ENCODE results near the gene DYNLT4.
"Not testable (repeated sequence)": the region's sequence is repeated elsewhere in the genome, so short reads cannot be mapped to it uniquely, and the experiment has no call there.

DYNLT4 gene

GRCh38 chr1:44808063-44808937 lies 1.1 kb upstream of the DYNLT4 start, which contains the start of gene BTBD19:
BTBD19 (plus strand) TSS chr1:44808523; CDS start chr1:44808821, 298 bp downstream.
- DNase-seq = peak in 2 of 4 experiments; percentile 50 to 51

DNA sequence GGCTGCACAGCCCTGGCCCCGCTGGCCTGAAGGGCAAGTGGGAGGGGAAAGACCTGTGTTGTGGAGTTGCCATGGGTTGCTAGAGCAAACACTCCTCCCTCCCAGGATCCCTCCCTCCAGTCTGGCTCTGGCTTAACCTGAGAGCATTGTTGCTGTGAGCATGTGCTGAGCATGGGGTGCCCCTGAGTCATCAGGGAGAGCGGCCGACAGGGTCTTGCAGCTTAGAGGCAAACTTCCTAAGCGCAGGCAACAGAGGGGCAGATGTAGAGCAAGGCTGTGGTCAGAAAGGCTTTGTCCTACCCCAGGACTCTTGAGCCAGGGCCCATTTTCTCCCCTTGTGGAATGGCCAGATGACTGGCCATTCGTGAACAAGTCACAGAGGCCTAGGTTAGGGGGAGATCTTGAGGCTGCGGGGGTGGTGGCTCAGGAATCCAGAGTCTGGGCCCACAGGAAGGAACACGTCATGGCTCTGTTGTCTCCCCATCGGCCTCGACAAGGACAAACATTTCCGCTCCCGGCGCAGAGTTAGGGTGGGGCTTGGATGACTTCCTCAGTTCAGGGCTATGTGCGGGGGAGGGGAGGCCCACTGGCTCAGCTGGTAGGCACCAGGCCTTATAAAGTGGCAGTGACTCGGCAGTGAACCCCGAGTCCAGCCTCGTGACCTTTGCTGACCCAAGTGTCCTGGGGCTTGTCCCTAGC lies 362 bp upstream of the DYNLT4 start:
- DNase-seq = peak; percentile 51 to 87 (median 68)

DNA sequence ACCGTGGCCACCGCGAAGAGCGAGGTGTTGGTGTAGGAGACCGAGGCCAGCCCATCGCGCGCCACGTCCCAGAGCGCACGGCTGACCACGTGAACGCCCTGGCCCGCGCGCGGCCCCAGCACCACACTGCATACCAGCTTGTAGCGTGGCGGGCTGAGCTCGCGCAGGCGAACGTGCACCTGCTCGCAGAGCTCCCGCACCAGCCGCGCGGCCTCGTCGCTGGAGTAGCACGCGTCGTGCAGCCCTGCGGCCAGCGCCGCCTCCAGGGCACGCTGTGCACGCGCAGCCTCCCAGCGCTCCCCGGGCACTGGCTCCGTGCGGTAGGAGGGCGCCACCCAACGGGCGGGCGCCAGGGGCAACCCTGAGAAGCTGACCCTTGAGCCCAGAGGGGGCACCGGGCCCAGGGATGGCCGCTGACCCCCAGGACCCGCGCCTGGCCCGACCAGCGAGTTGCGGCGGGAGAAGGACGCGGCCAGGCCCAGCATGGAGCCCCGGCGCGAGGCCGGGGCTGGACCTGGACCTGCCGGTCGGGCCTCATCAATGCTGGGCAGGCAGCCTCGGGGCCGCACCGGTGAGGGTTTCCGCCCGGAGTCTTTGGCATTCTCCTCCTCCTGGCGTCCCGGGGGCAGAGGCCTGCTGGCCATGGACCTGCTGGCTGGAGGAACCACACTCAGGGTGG lies 987 bp downstream of the DYNLT4 start:
- DNase-seq = no peak

- no peak for DNase-seq
Measured at GRCh38 chr1:44805311-44806024, 1.7 kb downstream of the DYNLT4 start.

GRCh38 chr1:44803312-44804095 lies 3.6 kb downstream of the DYNLT4 start:
- no peak for DNase-seq

DNA sequence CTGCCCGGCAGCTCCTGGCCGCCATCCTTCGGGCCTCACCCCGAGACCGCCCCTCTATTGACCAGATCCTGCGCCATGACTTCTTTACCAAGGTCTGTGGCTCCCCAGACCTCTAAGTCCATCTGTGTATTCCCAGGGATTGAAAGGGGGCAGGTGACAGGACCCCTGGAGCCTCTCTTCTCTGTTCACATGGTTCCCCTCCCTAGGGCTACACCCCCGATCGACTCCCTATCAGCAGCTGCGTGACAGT lies 4.2 kb downstream of the DYNLT4 start:
- DNase-seq = no peak

GRCh38 chr1:44802306-44803061 lies 4.7 kb downstream of the DYNLT4 start:
- no peak for DNase-seq

DNA sequence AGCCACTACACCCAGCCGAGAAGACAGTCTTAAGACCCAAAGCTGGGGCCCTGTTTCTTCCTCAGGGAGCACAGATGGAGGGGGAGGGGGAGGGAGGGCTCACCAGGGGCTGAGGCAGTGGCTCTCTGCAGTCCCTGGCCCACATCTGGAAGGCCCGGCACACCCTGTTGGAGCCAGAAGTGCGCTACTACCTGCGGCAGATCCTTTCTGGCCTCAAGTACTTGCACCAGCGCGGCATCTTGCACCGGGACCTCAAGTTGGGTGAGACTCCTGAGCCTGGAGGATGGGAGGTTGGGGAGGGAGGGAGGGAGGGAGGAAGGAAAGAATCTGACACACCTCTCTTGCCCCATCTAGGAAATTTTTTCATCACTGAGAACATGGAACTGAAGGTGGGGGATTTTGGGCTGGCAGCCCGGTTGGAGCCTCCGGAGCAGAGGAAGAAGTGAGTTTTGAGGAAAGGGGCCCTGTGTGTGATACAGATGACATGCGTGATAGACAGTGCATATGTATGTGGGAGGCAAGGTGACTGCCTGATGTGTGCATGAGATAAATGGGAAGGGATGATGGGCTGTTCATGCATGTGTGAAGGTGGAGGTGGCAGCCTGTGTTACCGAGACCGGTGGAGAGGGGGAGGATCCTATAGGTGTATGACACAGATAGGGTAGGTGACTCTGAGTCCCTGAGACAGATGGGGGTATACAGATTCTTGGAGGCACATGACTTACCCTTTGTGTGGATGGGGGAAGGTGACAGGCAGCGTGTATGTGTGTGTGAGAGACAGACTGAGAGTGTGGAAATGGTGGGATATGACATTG lies 5.5 kb downstream of the DYNLT4 start:
- no peak for DNase-seq

DNA sequence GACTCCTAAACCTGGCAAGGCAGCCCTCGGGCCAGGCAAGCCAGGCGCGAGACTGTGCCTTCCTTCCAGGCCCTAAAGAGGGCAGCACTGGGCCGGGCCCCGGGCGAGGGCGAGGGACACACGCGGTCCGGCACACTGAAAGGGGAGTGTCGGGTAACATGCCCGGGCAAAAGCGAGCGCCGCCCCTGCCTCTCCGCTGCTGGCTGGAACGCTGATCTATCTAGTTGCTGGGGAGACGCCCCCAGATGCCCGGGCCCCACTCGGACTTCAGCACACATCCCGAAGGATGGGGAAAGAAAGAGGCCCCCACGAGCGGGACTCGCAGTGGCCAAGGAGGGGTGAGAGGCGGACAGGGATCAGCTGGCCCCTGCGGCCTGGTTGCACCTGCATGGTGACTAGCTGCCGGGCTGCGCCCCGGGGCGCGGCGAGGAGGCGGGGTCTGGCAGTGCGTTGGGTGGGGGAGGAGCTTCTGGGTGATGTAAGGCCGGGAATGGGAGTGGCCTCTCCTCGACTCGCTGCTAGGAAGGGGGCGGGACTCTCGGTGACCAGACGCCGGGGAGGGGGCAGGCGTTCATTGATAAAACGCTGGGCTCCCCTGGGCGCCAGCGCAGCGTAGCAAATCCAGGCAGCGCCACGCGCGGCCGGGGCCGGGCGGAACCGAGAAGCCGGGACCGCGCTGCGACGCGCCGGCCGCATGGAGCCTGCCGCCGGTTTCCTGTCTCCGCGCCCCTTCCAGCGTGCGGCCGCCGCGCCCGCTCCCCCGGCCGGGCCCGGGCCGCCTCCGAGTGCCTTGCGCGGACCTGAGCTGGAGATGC lies 7.2 kb downstream of the DYNLT4 start, which contains the start of gene PLK3:
PLK3 (plus strand) TSS at position 608 of the 815 bp plus-strand sequence; CDS start at position 695, 87 bp downstream.
- peak; percentile 94 to 98 (median 97) for DNase-seq

GRCh38 chr1:44798481-44799365 lies 8.4 kb downstream of the DYNLT4 start:
- no peak for DNase-seq

DNA sequence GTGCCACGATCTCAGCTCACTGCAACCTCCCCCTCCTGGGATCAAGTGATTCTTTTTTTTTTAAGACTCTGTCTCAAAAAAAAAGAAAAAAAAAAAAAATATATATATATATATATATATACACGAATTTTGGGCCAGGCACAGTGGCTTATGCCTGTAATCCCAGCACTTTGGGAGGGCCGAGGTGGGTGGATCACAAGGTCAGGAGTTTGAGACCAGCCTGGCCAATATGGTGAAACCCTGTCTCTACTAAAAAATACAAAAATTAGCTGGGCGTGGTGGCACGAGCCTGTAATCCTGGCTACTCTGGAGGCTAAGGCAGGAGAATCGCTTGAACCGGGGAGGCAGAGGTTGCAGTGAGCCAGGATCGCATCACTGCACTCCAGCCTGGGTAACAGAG lies 9.3 kb downstream of the DYNLT4 start:
- not testable (repeated sequence) for DNase-seq

- DNase-seq = no peak
Measured at GRCh38 chr1:44792736-44793502, 14.2 kb downstream of the DYNLT4 start.

DNA sequence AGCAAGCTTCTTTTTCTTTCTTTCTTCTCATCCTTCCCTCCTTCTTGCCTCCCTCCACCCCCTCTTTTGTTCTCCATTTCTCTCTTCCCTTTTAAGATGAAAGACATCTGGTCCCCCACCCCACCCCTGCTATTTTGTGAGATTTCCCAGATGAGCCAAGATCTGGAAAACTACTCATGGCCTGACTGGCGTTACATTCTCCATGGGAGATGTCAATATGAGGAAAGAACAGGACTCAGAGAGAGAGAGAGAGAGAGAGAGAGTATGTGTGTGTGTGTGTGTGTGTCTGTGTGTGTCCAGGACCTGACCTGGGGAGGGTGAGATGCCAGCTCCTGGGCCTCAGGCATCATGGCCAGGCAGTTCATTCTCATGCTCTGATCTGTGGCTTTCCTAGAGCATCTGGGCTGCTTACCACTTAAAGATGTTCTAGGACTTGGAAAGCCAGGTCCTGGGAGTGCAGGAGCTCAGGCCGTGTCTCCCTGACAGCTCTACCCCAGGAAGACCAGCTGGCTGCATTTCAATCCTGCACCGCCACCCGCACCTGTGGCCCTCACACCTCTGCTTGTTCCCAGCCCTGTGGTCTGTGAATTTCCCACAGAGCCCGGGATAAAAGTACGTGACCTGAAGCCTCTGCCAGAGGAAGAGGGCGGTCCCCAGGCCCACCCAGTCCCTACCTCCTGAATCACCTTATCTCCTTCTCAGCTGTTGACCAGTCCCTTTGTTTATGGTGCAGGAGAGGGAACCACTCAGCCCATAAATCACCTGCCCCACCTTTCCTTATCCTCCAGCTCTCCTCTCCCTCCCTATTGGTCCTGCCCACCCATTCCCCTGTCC lies 16.0 kb downstream of the DYNLT4 start:
- DNase-seq = no peak

GRCh38 chr1:44788120-44788860 lies 18.9 kb downstream of the DYNLT4 start, which contains the start of gene BEST4:
BEST4 (minus strand) TSS chr1:44788170; CDS start chr1:44787705, 465 bp downstream.
- no peak for DNase-seq

GRCh38 chr1:44787506-44787905 lies 19.6 kb downstream of the DYNLT4 start:
- DNase-seq = no peak
